Spinal cord (tissue), 10 donors: ENCODE results near the gene PCNT. TPM values are rescaled to one million over a fixed set of nuclear protein-coding genes. Genes with fewer than 3 reads are reported as not detected.

ENCODE experiments used
- DNase-seq, 6 donors: peaks; one replicate each; pipeline versions ENCODE4 v3.0.0 to v3.0.0-alpha.2; 2013 to 2015; ENCODE audit warnings: low spot score in 6 of 6, low read depth in 4 of 6
- H3K27ac ChIP-seq: one replicate; pipeline ENCODE4 v1.5.1; 2013; ENCODE audit warnings: low read depth, low read length, control low read depth
- H3K27me3 ChIP-seq: one replicate; pipeline ENCODE4 v1.6.1; 2013; ENCODE audit warnings: low read length; ENCODE audit not compliant: control insufficient read depth, insufficient read depth
- H3K36me3 ChIP-seq: one replicate; pipeline ENCODE4 v1.6.1; 2013; ENCODE audit warnings: low read length; ENCODE audit not compliant: control insufficient read depth, insufficient read depth
- H3K4me1 ChIP-seq: one replicate; pipeline ENCODE4 v1.6.1; 2013; ENCODE audit warnings: low read length; ENCODE audit not compliant: control insufficient read depth, insufficient read depth
- H3K4me3 ChIP-seq: one replicate; pipeline ENCODE4 v1.5.1; 2013; ENCODE audit warnings: low read depth, low read length, control low read depth
- H3K9me3 ChIP-seq: one replicate; pipeline ENCODE4 v1.6.1; 2013; ENCODE audit warnings: low read length; ENCODE audit not compliant: control insufficient read depth, insufficient read depth
- WGBS: methylation state at CpG from one replicate; pipeline ENCODE4 v1.1.5; 2013; ENCODE audit warnings: missing lambda C conversion rate; ENCODE audit not compliant: insufficient coverage; 5-methylcytosine and 5-hydroxymethylcytosine counted together
- polyA plus RNA-seq, 2 donors: library from polyadenylated mRNA; unstranded; fragments of 120-200 nt; gene quantifications; one replicate each; pipeline ENCODE4 v1.2.1, GENCODE V29; 2013; ENCODE audit not compliant: insufficient read length in 2 of 2
- total RNA-seq, 2 donors: library from RNA; depleted of rRNA in 1 of 2; stranded (reverse); fragments of 120-200 nt in 1 of 2; fragments of >200 nt in 1 of 2; gene quantifications; one replicate each; pipeline versions ENCODE4 v1.2.3 to v1.2.4, GENCODE V29; 2013 to 2014
- donor health status: healthy.

PCNT gene
- total and polyA plus RNA-seq, 4 donors = 18.4 to 47.4 (median 29.9) TPM

DNA sequence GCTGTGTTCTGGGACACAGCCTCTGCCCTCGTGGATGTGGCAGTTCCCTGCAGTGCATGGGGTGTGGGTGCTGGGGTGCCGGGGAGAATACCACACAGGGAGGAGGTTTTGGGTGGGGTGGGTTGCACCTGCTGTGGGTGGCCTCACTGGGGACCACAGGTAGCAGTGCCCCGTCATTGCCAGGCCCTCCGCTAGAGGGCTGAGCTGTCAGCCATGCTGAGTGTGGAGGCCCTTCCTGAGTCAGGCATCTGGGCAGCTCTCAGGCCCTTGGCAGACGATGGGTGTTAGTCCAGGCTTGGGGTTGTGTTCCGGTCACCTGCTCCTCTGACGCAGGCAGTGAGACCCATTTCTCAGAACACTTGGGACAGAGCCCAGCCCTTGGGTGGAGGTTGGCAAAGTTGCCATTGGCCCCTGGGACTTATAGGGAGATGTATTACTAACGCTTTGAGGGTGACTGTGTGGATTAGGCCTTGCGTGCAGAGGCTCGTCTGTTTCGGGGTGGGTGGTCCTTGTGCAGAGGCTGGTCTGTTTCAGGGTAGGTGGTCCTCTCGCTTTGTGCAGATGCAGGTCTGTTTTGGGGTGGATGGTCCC is 23.9 kb downstream of the PCNT start:
- peaks cover 82% of the 10 kb centered on the region for H3K36me3 ChIP-seq
- no peaks in the 10 kb centered on the region for H3K27me3 ChIP-seq
- H3K27ac ChIP-seq = no peak overlapping the region
- DNase-seq = no peak
- no peaks in the 10 kb centered on the region for H3K4me1 ChIP-seq
- no peaks in the 10 kb centered on the region for H3K9me3 ChIP-seq
- WGBS = 88% methylated on average over 11 of the region's 12 CpGs
- no peak overlapping the region for H3K4me3 ChIP-seq

DNA sequence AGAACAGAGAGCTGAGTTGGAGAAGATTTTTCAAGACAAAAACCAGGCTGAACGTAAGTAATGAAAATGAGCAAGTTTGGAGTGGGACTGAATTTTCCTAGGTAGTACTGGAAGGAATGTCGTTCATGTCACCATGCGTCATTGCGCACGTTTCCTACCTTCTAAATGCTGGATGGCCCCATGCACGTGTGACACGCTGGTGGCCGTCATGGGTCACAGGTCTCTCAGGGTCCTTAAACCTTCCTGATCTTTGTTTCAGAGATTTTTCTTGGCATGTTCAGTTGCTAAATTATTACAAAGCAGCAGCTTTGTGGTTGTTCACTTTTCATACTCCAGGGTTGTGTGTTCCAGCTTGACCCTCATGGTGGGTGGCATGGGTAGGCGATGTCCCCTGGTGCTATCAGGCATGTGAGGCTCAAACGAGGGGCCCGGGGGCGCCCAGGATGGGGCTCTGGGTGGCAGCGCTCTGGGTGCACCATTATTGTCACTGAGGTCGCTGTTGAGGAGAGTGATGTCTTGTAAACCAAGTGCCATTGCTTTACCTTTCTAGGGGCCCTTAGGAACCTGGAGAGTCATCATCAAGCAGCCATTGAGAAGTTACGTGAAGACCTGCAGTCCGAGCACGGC is 25.3 kb downstream of the PCNT start:
- Histone ChIP-seq H3K27me3 (no peaks in the 10 kb centered on the region), H3K9me3 (no peaks in the 10 kb centered on the region), H3K4me3 (no peak overlapping the region), H3K4me1 (no peaks in the 10 kb centered on the region), H3K36me3 (peaks cover 94% of the 10 kb centered on the region), H3K27ac (no peak overlapping the region)
- WGBS = 97% methylated on average over 17 of the region's 17 CpGs
- no peak for DNase-seq

DNA sequence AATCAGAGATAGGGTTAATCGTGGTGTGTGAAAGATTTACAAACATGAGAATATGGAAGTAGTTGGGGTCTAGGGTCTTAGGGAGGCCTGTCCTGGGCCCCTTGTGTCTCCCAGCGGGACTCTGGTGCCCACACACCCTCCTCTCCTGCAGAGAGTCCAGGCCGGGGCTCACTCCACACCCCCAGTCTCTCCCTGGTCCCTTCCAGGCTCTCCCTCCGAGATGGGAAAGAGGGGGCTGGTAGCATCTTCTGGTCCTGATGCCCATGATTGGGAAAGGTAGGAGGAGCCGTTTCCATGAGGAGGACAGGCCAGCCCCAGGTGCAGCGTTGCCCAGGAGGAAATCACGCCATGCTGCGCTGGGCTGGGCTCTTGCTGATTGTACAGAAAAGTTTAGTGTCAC is 26.6 kb downstream of the PCNT start:
- peaks cover 98% of the 10 kb centered on the region for H3K36me3 ChIP-seq
- DNase-seq = no peak

DNA sequence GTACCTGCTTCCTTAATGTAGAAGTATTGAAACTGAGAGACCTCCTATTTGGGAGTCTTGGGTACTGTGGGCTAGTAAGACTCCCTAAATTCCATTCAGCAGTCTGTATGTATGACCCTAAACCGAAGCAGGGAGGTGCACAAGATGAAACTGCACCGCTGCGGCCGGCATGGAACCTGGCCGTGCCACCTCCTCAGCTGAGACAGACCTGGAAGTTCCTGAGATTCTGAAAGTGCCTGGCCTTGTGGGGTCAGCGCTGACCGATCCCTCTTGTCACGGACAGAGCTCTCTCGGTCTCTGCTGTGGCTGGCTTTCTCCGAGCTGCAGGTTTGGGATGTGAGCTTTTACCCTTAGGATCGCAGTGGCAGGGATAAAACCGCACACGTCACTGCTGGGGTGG is 27.0 kb downstream of the PCNT start:
- DNase-seq = no peak
- Histone ChIP-seq H3K4me3 (no peak overlapping the region), H3K9me3 (no peaks in the 10 kb centered on the region), H3K4me1 (no peaks in the 10 kb centered on the region), H3K27ac (no peak overlapping the region), H3K27me3 (no peaks in the 10 kb centered on the region), H3K36me3 (peaks cover 98% of the 10 kb centered on the region)
- 88% methylated on average over 11 of the region's 13 CpGs for WGBS

More for the DNA sequence above, 26.6 kb downstream of the PCNT start:
- 90% methylated on average over 6 of the region's 8 CpGs for WGBS
- H3K4me1 ChIP-seq = no peaks in the 10 kb centered on the region
- no peak overlapping the region for H3K4me3 ChIP-seq
- H3K27ac ChIP-seq = no peak overlapping the region
- no peaks in the 10 kb centered on the region for H3K9me3 ChIP-seq
- no peaks in the 10 kb centered on the region for H3K27me3 ChIP-seq

DNA sequence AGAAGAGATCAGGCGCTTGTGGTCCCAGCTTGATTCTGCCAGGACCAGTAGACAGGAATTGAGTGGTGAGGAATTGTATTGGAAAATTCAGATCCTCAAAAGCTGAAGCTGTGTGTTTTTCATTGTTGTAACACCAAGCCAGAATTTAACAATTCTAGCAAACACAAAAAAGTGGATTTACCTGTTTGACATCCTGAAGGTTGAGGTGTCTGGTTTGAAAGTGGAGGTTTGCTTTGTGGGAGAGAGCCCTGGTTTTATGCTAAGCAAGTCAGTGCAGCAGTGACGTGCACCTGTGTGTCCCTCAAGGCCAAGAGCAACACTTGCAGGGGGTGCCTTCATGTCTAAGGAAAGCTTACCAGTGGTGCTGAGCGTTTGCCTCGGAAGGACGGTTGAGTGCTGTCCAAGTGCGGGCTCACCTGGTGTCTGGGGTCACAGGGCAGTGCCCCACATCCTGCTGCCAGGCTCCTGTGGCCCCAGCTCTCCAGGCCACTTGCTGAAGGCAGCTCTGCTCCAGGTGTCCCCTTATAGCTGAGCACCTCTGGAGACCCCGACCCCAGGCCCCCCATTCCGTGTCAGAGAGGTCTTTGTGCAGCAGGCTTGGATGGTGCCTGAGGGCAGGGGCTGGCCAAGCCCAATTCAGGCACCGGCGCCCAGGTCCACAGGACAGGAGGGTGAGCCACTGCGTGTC is 27.7 kb downstream of the PCNT start:
- no peaks in the 10 kb centered on the region for H3K27me3 ChIP-seq
- no peak overlapping the region for H3K4me3 ChIP-seq
- no peak for DNase-seq
- no peak overlapping the region for H3K27ac ChIP-seq
- no peaks in the 10 kb centered on the region for H3K4me1 ChIP-seq
- H3K36me3 ChIP-seq = peaks cover 98% of the 10 kb centered on the region
- no peaks in the 10 kb centered on the region for H3K9me3 ChIP-seq
- 95% methylated on average over 10 of the region's 11 CpGs for WGBS

DNA sequence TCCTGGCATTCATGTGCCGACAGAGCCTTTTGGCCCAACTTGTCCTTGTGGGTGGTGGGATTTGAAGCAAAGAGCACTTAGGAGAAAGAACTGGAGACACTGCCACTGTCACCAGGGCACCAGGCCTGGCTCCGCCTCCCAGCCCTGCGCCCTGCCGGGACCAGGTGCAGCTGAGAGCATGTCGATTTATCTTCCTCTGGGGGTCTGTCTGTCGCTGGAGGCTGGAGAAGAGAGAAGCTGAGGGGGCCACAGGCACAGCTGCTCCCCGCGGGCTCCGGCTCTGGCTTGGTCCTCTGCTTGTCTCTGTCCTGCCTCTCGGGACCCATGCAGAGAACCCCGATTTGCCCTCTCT is 28.2 kb downstream of the PCNT start:
- no peaks in the 10 kb centered on the region for H3K27me3 ChIP-seq
- WGBS = 70% methylated on average over 10 of the region's 11 CpGs
- H3K9me3 ChIP-seq = no peaks in the 10 kb centered on the region
- no peak for DNase-seq
- H3K36me3 ChIP-seq = peaks cover 98% of the 10 kb centered on the region
- no peak overlapping the region for H3K27ac ChIP-seq
- H3K4me3 ChIP-seq = no peak overlapping the region
- no peaks in the 10 kb centered on the region for H3K4me1 ChIP-seq

DNA sequence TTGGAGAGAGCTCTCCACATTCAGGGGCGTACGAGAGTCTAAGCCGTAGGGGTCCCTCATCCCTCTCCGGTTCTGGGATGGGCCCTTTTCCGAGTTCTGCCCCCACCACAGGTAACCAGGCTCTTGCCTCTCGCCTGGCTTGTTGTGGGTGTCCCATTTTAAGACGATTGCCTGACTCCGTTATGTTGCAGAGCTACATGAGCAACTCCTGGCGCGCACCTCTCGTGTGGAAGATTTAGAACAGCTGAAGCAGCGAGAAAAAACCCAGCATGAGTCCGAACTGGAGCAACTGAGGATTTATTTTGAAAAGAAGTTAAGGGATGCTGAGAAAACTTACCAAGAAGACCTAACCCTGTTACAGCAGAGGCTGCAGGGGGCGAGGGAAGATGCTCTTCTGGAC is 29.0 kb downstream of the PCNT start:
- Histone ChIP-seq H3K4me1 (no peaks in the 10 kb centered on the region), H3K36me3 (peaks cover 98% of the 10 kb centered on the region), H3K27me3 (no peaks in the 10 kb centered on the region), H3K27ac (no peak overlapping the region), H3K4me3 (no peak overlapping the region), H3K9me3 (no peaks in the 10 kb centered on the region)
- 91% methylated on average over 13 of the region's 14 CpGs for WGBS
- DNase-seq = no peak

DNA sequence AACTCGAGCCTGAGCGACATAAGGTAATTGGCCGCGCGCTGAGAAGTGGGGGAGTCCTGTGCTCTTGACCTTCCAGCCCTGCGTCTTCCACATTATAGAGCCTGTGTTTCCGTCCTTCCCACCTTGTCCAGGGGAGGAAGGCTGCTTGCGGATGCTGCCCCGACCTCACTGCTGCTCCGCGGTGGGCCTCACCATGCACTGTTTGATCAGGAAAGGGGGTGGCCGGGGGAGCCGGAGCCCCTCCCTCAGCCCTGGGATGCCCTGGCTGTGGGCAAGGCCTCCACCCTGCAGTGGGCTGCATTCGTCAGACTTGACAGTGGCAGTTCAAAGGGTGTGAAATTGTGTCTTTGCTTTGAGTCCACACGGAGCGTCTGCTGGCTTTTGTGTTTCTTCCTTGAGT is 30.1 kb downstream of the PCNT start:
- H3K9me3 ChIP-seq = no peaks in the 10 kb centered on the region
- no peaks in the 10 kb centered on the region for H3K4me1 ChIP-seq
- DNase-seq = no peak
- H3K27ac ChIP-seq = no peak overlapping the region
- peaks cover 97% of the 10 kb centered on the region for H3K36me3 ChIP-seq
- WGBS = 80% methylated on average over 12 of the region's 16 CpGs
- no peaks in the 10 kb centered on the region for H3K27me3 ChIP-seq
- H3K4me3 ChIP-seq = no peak overlapping the region

DNA sequence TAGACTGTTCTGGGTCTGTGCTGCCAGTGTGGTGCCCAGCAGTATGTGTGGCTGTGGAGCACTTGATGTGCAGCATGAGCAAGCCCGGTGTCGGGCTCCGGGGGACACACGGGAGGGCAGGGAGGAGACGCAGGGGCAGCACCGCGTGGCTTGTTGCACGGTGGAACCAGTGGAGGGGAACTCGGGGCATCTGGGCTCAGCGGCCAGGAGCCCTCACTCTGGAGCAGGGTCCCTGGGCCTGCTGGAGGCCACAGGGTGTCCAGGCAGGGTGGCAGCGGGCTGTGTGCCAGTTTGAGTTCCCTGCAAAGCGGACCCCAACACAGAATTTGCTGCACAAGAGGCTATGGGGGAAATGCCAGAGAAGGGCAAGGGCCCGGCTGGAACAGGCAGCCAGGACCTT is 30.6 kb downstream of the PCNT start:
- 97% methylated on average over 13 of the region's 13 CpGs for WGBS
- Histone ChIP-seq H3K4me3 (no peak overlapping the region), H3K9me3 (no peaks in the 10 kb centered on the region), H3K27ac (no peak overlapping the region), H3K36me3 (peaks cover 96% of the 10 kb centered on the region), H3K27me3 (no peaks in the 10 kb centered on the region), H3K4me1 (no peaks in the 10 kb centered on the region)
- DNase-seq = no peak
